GM19455 (cell line): ENCODE measurements around the gene BABAM1.

Experiments
- ATAC-seq: cut with Tn5 transposase; IDR thresholded peaks from one replicate; pipeline ENCODE4 v1.9.1; 2021; ENCODE audit not compliant: unreplicated experiment

The BABAM1 gene

DNA sequence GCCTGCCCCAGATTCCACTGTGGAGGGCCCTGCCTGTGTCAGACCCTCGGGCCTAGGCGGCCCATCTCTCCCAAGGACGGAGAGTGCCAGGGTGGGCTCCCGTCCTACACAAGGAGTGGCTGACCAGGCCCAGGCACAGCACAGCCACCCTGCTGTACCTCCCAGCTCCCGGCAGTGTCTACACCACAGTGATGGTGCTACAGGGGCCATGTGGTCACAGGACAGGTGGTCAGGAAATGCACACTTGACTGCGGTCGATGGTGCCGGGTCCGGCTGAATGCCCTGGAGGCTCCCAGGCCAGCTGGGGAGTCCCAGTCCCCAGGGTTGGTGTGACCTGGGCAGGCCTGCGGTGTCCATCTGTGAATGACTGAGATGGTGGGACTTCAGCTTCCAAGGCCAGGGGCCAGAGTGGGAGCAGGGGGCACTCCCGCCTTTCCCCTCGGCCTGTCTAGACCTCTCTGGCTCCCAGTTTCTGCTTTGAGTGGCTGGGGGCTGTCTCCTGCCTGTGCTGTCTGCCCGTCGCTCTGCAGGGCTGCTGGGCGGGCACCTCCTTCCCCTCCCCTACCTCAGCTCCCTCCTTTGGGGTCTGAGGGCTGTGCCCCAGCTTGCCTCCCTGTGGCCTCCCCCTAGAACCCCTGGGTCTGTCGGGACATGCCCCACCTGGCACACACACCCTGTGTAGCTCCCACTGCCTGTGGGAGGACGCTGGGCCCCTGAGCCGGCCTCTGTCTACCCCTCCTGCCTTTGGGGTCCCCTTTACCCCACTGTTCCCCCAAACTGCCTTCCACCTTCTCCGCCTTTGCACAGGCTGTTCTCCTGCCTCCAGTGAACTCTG is 54.6 kb downstream of the BABAM1 start:
- ATAC-seq: no peak

DNA sequence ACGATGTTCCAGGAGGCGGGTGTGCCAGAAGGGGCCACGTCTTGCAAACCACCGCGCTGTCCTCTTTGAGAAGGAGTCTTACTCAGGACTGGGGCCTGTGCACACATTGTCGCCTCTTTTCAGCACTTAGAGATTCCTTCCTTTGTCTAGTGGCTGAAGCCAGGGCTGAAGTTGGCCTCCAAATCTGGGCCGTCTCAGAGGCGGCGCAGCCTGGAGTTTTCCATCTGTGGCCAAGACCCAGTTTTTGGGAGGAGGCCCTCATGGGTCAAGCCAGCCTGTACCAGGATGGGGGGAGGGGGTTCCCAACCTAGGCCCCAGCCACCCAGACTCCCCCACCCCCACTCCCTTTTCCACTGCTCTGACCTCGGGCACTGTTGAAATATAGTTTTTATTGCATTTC is 55.6 kb downstream of the BABAM1 start:
- ATAC-seq: no peak

DNA sequence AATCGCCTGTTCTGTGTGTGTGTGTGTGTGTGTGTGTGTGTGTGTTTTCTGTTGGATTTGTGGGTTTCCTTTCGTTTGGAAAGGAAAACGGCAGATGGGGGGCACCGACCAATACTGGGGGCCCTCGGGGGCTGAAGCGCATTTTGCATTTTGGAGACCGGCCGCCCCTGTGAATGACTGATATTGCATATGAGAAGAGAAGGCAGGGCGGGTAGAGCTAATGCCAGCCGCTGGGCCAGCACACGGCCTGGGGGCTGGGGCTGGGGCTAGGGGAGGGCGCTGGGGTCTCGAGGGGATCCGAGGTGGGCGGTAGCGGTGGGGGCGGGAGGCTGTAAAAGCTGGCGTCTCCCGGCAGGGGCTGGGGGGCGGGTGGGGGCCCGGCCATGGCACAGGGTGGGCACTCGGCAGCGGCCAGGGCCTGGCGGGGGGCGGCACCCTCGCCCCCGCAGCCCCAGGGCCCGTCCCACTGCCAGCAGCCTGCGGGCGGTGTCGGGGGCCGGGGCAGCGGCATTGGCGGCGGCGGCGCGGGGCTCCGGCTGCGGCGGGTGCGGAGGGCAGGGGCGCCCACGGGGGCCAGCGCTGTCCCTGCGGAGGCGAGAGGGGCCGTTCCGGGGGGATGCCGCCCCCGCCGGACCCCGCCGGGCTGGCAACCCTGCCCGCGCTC is 56.2 kb downstream of the BABAM1 start:
- ATAC-seq: no peak

DNA sequence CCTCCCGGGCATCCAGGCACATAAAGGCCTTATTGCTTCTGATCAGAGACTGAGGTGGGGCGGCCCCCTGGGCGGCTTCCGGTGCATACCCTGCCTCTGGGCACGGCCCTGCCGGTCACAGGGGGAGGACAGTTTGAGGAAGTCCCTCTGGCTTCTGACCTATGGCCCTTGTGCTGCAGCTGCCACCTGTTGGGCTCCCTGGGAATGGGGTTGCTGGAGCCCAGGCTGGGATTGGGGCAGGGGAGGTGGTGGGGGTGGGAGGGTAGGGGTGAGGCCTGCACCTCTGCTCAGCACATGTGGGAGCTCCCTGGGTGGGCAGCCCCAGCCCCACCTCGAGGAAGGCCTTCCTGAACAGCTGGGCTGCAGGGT is 56.7 kb downstream of the BABAM1 start:
- no peak for ATAC-seq

DNA sequence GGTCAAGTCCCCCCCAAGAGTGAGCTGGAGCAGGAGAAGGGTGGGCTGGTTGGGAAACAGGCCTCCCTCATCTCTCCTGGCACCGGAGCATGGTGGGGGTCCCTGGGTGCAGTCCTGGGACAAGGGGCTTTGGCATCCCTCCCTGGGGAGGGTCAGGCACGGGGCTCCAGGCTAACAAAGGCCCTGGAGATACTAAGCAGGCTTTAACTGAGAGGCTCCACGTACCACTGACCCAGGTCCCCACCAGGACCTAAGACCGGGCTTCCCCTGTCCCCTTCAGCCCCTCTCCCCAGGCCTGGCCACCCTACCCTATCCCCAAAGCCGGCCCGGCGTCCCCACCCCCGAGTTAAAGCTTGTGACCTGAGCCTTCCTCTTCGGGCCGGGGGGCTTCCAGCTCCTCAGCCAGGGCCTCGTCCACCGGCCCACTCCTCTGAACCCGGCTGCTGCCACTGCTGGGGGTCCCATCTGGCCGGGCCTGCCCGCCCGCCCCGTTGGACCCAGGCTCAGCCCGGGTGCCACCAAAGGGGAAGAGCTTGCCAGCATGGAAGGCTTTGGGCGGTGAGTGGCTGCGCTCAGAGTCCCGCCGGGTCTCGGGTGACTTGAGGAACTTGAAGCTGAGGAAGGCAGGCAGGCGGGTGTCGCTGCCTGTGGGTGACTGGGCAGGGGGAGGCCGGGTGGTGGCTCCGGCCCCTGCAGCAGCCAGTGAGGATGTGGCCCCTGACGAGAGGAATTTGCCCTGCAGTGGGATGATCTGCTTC is 57.3 kb downstream of the BABAM1 start:
- no peak for ATAC-seq

DNA sequence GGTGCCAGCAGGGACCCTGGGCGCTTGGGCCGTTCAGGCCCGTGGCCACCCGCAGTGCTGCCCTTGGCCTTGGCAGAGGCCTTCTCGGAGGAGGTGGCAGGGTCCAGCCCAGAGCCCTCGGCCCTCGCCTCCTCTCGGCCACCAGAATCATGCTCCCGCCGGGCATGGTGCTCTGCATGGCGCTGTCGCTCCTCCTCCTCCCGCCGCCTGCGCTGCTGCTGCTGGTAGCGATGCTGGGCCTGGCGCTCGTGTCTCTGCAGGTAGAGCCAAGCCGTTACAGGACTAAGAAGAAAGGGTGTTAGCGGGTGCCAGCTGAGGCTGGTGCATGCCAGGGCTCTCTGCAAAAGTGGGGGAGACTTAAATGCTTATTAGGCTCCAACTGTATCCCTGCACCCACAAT is 57.9 kb downstream of the BABAM1 start:
- ATAC-seq: no peak

DNA sequence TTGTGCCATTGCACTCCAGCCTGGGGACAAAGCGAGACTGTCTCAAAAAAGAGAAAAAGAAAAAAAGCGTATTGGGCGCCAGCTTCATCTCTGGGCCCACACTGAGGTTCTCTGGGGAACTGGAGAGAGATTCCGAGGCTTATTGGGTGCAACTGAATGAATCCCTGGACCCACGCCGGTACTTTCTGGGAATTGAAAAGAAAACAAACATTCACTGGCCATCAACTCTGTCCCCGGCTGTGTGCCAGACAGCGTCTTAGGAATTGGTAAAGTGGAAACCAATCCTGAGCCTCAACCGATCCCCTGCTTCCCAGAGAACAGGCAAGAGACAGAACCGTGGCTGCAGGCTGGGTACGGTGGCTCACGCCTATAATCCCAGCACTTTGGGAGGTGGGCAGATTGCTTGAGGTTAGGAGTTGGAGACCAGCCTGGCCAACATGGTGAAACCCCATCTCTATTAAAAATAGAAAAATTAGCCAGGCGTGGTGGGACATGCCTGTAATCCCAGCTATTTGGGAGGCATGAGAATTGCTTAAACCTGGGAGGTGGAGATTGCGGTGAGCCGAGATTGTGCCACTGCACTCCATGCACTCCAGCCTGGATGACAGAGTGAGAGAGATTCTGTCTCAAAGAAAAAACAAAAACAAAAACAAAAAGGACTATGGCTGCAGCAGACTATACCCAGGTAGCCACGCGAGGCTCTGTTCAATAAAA is 58.8 kb downstream of the BABAM1 start:
- no peak for ATAC-seq

DNA sequence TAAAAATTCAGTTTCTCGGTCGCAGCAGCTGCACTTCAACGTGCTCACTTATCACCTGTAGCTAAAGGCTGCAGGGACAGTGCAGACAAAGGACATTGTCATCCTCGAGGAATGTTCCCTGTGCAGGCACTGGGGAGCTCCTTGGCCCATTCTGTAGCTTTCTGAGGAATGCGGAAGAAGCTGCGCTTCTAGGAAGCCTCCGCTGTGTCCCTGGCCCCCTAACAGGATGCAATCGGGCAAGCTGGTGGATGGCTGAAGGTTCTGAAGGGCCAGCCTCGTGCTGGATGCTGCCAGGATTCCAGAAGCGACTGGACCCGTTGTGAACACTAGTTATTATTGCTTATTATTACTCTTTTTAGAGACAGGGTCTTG is 59.3 kb downstream of the BABAM1 start:
- no peak for ATAC-seq

DNA sequence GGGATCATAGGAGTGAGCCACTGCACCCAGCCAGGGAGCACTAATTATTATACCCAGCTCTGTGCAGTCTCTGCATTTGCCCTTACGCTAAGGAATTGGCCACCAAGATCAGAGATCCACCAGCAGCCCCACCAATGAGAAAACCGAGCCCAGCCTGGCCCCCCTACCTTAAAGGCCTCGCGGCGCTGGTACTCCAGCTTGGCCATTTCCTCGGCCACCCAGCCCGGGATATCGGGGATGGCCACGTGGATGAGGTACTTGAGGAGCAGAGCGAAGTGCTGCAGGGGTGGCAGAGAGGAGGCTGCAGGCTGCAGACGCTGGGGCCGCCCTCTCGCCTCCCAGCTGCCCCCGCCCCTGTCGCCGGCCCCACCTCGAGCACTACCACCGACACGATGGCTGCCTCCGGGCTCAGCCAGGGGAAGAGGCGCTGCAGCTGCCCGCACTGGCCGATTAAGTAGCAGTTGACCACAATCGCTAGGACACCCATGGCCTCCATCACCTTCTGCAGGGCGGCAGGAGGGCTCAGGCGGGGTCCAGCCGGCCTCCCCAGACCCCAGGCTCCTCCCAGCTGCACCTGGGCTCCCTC is 59.9 kb downstream of the BABAM1 start:
- ATAC-seq: no peak

DNA sequence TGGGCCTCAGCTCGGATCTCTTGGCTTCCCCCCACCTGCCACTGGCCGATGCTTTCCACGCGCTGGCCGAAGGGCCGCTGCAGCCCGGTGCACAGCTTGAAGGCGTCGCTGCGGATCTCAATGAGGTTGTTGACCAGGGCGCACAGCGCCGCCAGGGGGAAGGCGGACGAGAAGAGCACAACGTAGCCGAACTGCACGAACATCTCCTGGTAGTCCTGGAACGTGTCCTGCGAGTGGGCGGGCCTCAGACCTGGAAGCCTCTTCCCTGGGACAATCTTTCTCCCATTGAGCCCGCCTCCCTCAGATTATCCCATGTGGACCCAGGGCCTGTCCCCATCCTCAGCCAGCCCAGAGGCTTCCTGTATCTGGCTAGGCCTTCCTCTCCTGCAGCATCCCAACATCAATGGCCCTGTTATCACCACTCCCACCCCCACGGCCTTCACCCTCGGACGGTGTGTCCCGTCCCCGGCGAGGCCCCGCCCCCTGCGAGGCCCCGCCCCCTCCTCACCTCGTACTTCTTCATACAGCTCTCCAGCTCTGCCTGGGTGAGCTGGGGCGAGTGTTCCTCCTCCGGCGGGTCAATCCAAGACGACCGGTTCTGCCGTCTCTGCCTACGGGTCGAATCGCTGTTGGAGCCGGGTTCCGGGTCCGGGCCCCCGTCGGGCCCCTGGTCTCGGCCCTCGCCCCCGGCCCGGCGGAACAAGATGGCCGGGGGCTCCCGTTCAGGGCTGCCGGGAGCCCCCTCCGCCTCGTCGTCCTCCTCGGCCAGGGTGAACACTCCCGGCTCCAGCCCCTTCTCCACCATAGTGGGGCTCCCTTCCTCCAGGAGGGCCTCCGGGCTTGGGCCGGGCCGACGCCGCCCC is 60.6 kb downstream of the BABAM1 start:
- ATAC-seq: no peak
